GM23338 (cell line): ENCODE results near the gene NCF4. TPM values are rescaled to one million over a fixed set of nuclear protein-coding genes. Genes with fewer than 3 reads are reported as not detected.

Experiments
- ATAC-seq: fragments of 200-7000 bp; cut with Tn5 transposase; 3 replicates; pipeline ENCODE4 v1.9.1; 2020
- DNase-seq: peaks from one replicate; pipeline ENCODE4 v3.0.0-alpha.2; 2015; ENCODE audit warnings: low spot score
- H2AFZ ChIP-seq: fragments of 200-600 bp; sonication (generic); 2 replicates; pipeline ENCODE4 v1.8.0; 2016; ENCODE audit warnings: antibody characterized with exemption, mild to moderate bottlenecking, moderate library complexity
- H3F3A ChIP-seq: fragments of 200-600 bp; sonication (generic); replicated peaks from 2 replicates; pipeline ENCODE4 v1.8.0; 2017; ENCODE audit warnings: antibody characterized with exemption, mixed run types, low read depth
- H3K27ac ChIP-seq: fragments of 200-600 bp; sonication (generic); 2 replicates; pipeline ENCODE4 v1.6.1; 2016; ENCODE audit warnings: low read depth
- H3K27me3 ChIP-seq: fragments of 200-600 bp; sonication (generic); 2 replicates; pipeline ENCODE4 v1.8.0; 2016; ENCODE audit warnings: mild to moderate bottlenecking, mixed run types, moderate library complexity; ENCODE audit not compliant: insufficient read depth
- H3K36me3 ChIP-seq: fragments of 200-600 bp; sonication (generic); 2 replicates; pipeline ENCODE4 v1.8.0; 2016; ENCODE audit warnings: mild to moderate bottlenecking; ENCODE audit not compliant: insufficient read depth
- H3K4me1 ChIP-seq: fragments of 200-600 bp; sonication (generic); 2 replicates; pipeline ENCODE4 v1.8.0; 2016; ENCODE audit warnings: mild to moderate bottlenecking, moderate library complexity; ENCODE audit not compliant: insufficient read depth
- H3K4me2 ChIP-seq: fragments of 200-600 bp; sonication (generic); 2 replicates; pipeline ENCODE4 v1.7.1; 2017; ENCODE audit warnings: mixed run types
- H3K4me3 ChIP-seq: fragments of 200-600 bp; sonication (generic); 2 replicates; pipeline ENCODE4 v1.6.1; 2016; ENCODE audit warnings: mixed run types
- H3K79me2 ChIP-seq: fragments of 200-600 bp; sonication (generic); replicated peaks from 2 replicates; pipeline ENCODE4 v1.8.0; 2017; ENCODE audit warnings: mild to moderate bottlenecking; ENCODE audit not compliant: insufficient read depth
- H3K9me2 ChIP-seq: fragments of 200-600 bp; sonication (generic); 2 replicates; pipeline ENCODE4 v1.8.0; 2017; ENCODE audit not compliant: insufficient read depth
- H4K20me1 ChIP-seq: fragments of 200-600 bp; sonication (generic); replicated peaks from 2 replicates; pipeline ENCODE4 v1.8.0; 2017; ENCODE audit warnings: mild to moderate bottlenecking; ENCODE audit not compliant: insufficient read depth
- H3K27ac Mint-ChIP-seq: 2 replicates; pipeline ENCODE4 v1.8.0; 2020; ENCODE audit warnings: inconsistent platforms, mild to moderate bottlenecking, moderate library complexity, mixed read lengths
- H3K27me3 Mint-ChIP-seq: 3 replicates; pipeline ENCODE4 v1.8.0; 2022; ENCODE audit warnings: low read depth, mild to moderate bottlenecking, moderate library complexity, mixed read lengths, inconsistent platforms; ENCODE audit not compliant: insufficient read depth, poor library complexity
- H3K36me3 Mint-ChIP-seq: 3 replicates; pipeline ENCODE4 v1.8.0; 2021; ENCODE audit warnings: low read depth, mild to moderate bottlenecking, inconsistent platforms, moderate library complexity, mixed read lengths
- H3K4me1 Mint-ChIP-seq: 3 replicates; pipeline ENCODE4 v1.8.0; 2020; ENCODE audit warnings: mild to moderate bottlenecking, inconsistent platforms, mixed read lengths
- H3K4me3 Mint-ChIP-seq: 3 replicates; pipeline ENCODE4 v1.8.0; 2021; ENCODE audit warnings: moderate library complexity, mild to moderate bottlenecking, inconsistent platforms, mixed read lengths
- H3K9me3 Mint-ChIP-seq: 3 replicates; pipeline ENCODE4 v1.8.0; 2020; ENCODE audit warnings: moderate library complexity, mild to moderate bottlenecking, inconsistent platforms, mixed read lengths
- CTCF ChIP-seq, 2 experiments: fragments of 200-600 bp in 1 of 2; sonication (generic) in 1 of 2; conservative IDR thresholded peaks; 2 replicates each; pipeline versions ENCODE4 v1.5.1 to v1.6.1; 2016 to 2017; ENCODE audit warnings: antibody characterized with exemption in 2 of 2, low read depth in 2 of 2, mild to moderate bottlenecking in 2 of 2, moderate library complexity in 1 of 2
- REST ChIP-seq: IDR thresholded peaks from one replicate; pipeline ENCODE4 v1.6.1; 2018; ENCODE audit warnings: antibody characterized with exemption; ENCODE audit not compliant: unreplicated experiment
- STAT1 ChIP-seq: IDR thresholded peaks from one replicate; pipeline ENCODE4 v1.6.1; 2016; ENCODE audit warnings: antibody characterized with exemption; ENCODE audit not compliant: unreplicated experiment
- ZNF331 ChIP-seq: fragments of 250-450 bp; sonication (Bioruptor Pico); IDR thresholded peaks from 2 replicates; pipeline ENCODE4 v1.5.0; 2020; ENCODE audit warnings: low read depth, mild to moderate bottlenecking, moderate library complexity
- ZNF462 ChIP-seq: fragments of 250-450 bp; sonication (Bioruptor Pico); IDR thresholded peaks from 2 replicates; pipeline ENCODE4 v1.5.0; 2020; ENCODE audit warnings: mild to moderate bottlenecking, moderate library complexity
- polyA plus RNA-seq: library from polyadenylated mRNA; unstranded; fragments of >200 nt; fragmentation: Nextera tagmentation; extraction: Ambion mirVana; gene quantifications from 2 replicates; pipeline ENCODE4 v1.2.1, GENCODE V29; 2016
- total RNA-seq: library from RNA; depleted of rRNA; stranded (reverse); fragments of >200 nt; shearing (Covaris generic); gene quantifications from 2 replicates; pipeline ENCODE4 v1.2.3, GENCODE V29; 2014

The NCF4 gene
- total and polyA plus RNA-seq, 2 experiments from 2014 or later: not detected

- TF ChIP-seq STAT1 (no peak), CTCF (conservative IDR thresholded peaks at IDR 0.05; ENCODE audit: low read depth in 2 of 2) (no peak), REST (no peak)
Observed at GRCh38 chr22:36921309-36922104, 60.7 kb downstream of the NCF4 start (continued).

GRCh38 chr22:36922105-36922608, 61.4 kb downstream of the NCF4 start:
- Mint-ChIP-seq H3K4me3 (no peak overlapping the region), H3K4me1 (peaks cover 2% of the 10 kb centered on the region; the same call in 2 of the 3 replicates), H3K9me3 (no peaks in the 10 kb centered on the region; the same call in 2 of the 3 replicates), H3K36me3 (no peaks in the 10 kb centered on the region; the same call in 2 of the 3 replicates), H3K27me3 (peaks cover 17% of the 10 kb centered on the region), H3K27ac (no peak overlapping the region)
- Histone ChIP-seq H3K4me1 (no peaks in the 10 kb centered on the region), H3K79me2 (no peaks in the 10 kb centered on the region), H3K36me3 (no peaks in the 10 kb centered on the region), H3K27me3 (no peaks in the 10 kb centered on the region), H3K4me3 (no peak overlapping the region), H3K9me2 (no peaks in the 10 kb centered on the region), H3K27ac (no peak overlapping the region), H3F3A (no peaks in the 10 kb centered on the region), H2AFZ (peak overlapping the region; percentile 63; the same call in 1 of the 2 replicates), H4K20me1 (no peaks in the 10 kb centered on the region), H3K4me2 (no peak overlapping the region)
- TF ChIP-seq ZNF331 (CRISPR knock-in tag): no peak
- TF ChIP-seq CTCF (conservative IDR thresholded peaks at IDR 0.05; ENCODE audit: low read depth in 2 of 2): 0 out of 4 replicates have a peak, but pooled peaks of 1 of the 2 experiments have one; percentile 9
- TF ChIP-seq ZNF462 (CRISPR knock-in tag): no peak
- peak; percentile 52 for DNase-seq
- ATAC-seq: peak; percentile 91
